Measurements from ENCODE around the gene ETNK2.

GRCh38 chr1:204094856-204095634, 56.8 kb downstream of the ETNK2 start:
- TF ChIP-seq CTCF (IDR thresholded peaks at IDR 0.05) (no peak), POLR2AphosphoS5 (IDR thresholded peaks at IDR 0.05) (no peak), POLR2A (IDR thresholded peaks at IDR 0.05) (no peak)

Measured in sigmoid colon (tissue), 4 donors.